Measurements from ENCODE around the gene MTMR11. TPM values are rescaled to one million over a fixed set of nuclear protein-coding genes. Genes with fewer than 3 reads are reported as not detected.

Gene MTMR11
- total and polyA plus RNA-seq, 9 of the 15 experiments (the other 6 are each of a cell fraction or from before 2014, with no cell fraction given): 0.09 to 1.6 (median 0.51) TPM

DNA sequence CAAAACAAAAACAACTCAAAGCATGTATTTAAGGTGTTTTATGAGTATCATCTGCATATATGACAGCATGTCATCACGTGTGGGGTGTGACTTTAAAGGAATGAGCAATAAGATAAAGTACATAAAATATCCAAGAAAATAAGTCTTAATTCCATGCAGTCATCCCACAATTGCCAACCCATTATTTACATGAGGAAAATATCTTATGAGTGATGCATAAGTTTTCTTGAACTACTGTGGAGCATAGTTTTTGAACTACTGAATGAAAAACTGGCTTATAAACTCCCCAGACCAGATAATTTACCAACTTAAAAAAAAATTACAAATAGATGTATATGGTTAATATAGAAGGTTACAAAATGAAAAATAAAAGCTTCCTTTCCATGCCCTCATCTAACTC lies 29.7 kb upstream of the MTMR11 start:
- Histone ChIP-seq H3K27ac (ENCODE audit: extremely low read depth, low read depth, low read length) (no peak overlapping the region), H3K4me2 (ENCODE audit: insufficient read depth, low read length) (no peak overlapping the region), H2AFZ (ENCODE audit: low read depth, low read length) (no peak overlapping the region), H3K27me3 (ENCODE audit: control insufficient read depth in 2 of 2, insufficient read depth in 2 of 2, low read length in 2 of 2) (no peaks in the 10 kb centered on the region), H3K4me1 (replicated peaks in 1 of 2; ENCODE audit: control insufficient read depth in 2 of 2, insufficient read depth in 2 of 2, low read length in 2 of 2) (no peaks in the 10 kb centered on the region), H3K36me3 (ENCODE audit: control insufficient read depth, insufficient read depth, low read length) (peaks cover 79% of the 10 kb centered on the region), H3K79me2 (ENCODE audit: control insufficient read depth, insufficient read depth, low read length) (no peaks in the 10 kb centered on the region; the same call in 2 of the 3 replicates), H4K20me1 (replicated peaks; ENCODE audit: control insufficient read depth, insufficient read depth, low read length) (no peaks in the 10 kb centered on the region), H3K9me3 (replicated peaks; ENCODE audit: control insufficient read depth, insufficient read depth, low read depth, low read length) (no peaks in the 10 kb centered on the region), H3K9me1 (ENCODE audit: control insufficient read depth, insufficient read depth, low read length) (no peaks in the 10 kb centered on the region), H3K9ac (ENCODE audit: insufficient read depth in 1 of 2, low read depth in 2 of 2, low read length in 2 of 2) (no peak overlapping the region), H3K4me3 (no peak overlapping the region)
- ChIA-PET CTCF (ENCODE audit: low intra/inter-chr PET ratio) (no interaction called here), POLR2A (interaction anchor here (0.9 to 1.3 kb wide), 2 partner anchors 21 to 42 kb away, joined by 3 read pairs; no protein-coding TSS in a partner anchor)
- FAIRE-seq: no peak
- 88% methylated on average over 1 of the region's 1 CpG for WGBS (ENCODE audit: insufficient coverage, low coverage, missing lambda C conversion rate)
- no peak for DNase-seq (ENCODE audit: extremely low read depth in 1 of 4, low spot score in 3 of 4)
- no TSS peak for BruUV-seq (replicated peaks)
- intact Hi-C loops (cut with micrococcal nuclease) (no loop called here), in situ Hi-C loops (cut with MboI) (loop anchor here (5.0 kb wide), 1 partner anchor 81 kb away; no protein-coding TSS in a partner anchor)
- no peak for ATAC-seq
- TF ChIP-seq, protein P1, sequence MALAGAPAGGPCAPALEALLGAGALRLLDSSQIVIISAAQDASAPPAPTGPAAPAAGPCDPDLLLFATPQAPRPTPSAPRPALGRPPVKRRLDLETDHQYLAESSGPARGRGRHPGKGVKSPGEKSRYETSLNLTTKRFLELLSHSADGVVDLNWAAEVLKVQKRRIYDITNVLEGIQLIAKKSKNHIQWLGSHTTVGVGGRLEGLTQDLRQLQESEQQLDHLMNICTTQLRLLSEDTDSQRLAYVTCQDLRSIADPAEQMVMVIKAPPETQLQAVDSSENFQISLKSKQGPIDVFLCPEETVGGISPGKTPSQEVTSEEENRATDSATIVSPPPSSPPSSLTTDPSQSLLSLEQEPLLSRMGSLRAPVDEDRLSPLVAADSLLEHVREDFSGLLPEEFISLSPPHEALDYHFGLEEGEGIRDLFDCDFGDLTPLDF (CRISPR knock-in tag; IDR thresholded peaks at IDR 0.05): no peak
- TF ChIP-seq, protein P2, sequence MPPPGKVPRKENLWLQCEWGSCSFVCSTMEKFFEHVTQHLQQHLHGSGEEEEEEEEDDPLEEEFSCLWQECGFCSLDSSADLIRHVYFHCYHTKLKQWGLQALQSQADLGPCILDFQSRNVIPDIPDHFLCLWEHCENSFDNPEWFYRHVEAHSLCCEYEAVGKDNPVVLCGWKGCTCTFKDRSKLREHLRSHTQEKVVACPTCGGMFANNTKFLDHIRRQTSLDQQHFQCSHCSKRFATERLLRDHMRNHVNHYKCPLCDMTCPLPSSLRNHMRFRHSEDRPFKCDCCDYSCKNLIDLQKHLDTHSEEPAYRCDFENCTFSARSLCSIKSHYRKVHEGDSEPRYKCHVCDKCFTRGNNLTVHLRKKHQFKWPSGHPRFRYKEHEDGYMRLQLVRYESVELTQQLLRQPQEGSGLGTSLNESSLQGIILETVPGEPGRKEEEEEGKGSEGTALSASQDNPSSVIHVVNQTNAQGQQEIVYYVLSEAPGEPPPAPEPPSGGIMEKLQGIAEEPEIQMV (tag; conservative IDR thresholded peaks at IDR 0.05; ENCODE audit: low read depth): no peak
- no peak for TF ChIP-seq SIX5 (IDR thresholded peaks at IDR 0.05; ENCODE audit: borderline replicate concordance in 1 of 2, insufficient read depth in 1 of 2, low read depth in 1 of 2, low read length in 2 of 2)
- no peak for TF ChIP-seq AFF4 (CRISPR knock-in tag; IDR thresholded peaks at IDR 0.05)
- TF ChIP-seq HNRNPLL (IDR thresholded peaks at IDR 0.05; ENCODE audit: low read depth, low read length, poor library complexity, severe bottlenecking): no peak
- TF ChIP-seq POLR2G (IDR thresholded peaks at IDR 0.05; ENCODE audit: low read depth, low read length): no peak
- TF ChIP-seq GTF2F1 (IDR thresholded peaks at IDR 0.05; ENCODE audit: low read depth, low read length): no peak
- TF ChIP-seq SPI1 (IDR thresholded peaks at IDR 0.05; ENCODE audit: borderline replicate concordance, low read depth, low read length): no peak
- no peak for TF ChIP-seq HNRNPUL1 (IDR thresholded peaks at IDR 0.05; ENCODE audit: low read length)
- TF ChIP-seq, protein P3, sequence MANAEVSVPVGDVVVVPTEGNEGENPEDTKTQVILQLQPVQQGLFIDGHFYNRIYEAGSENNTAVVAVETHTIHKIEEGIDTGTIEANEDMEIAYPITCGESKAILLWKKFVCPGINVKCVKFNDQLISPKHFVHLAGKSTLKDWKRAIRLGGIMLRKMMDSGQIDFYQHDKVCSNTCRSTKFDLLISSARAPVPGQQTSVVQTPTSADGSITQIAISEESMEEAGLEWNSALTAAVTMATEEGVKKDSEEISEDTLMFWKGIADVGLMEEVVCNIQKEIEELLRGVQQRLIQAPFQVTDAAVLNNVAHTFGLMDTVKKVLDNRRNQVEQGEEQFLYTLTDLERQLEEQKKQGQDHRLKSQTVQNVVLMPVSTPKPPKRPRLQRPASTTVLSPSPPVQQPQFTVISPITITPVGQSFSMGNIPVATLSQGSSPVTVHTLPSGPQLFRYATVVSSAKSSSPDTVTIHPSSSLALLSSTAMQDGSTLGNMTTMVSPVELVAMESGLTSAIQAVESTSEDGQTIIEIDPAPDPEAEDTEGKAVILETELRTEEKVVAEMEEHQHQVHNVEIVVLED (CRISPR knock-in tag; IDR thresholded peaks at IDR 0.05): no peak
- no peak for TF ChIP-seq NR1H2 (CRISPR knock-in tag; IDR thresholded peaks at IDR 0.05)
- TF ChIP-seq, protein P4, sequence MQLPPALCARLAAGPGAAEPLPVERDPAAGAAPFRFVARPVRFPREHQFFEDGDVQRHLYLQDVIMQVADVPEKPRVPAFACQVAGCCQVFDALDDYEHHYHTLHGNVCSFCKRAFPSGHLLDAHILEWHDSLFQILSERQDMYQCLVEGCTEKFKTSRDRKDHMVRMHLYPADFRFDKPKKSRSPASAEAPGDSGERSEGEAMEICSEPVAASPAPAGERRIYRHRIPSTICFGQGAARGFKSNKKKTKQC (CRISPR knock-in tag; IDR thresholded peaks at IDR 0.05): no peak
- TF ChIP-seq NFIX (CRISPR knock-in tag; IDR thresholded peaks at IDR 0.05; ENCODE audit: low read depth): no peak

Data from K562 (cell line).